Measurements from ENCODE around the gene TIMP1. TPM values are rescaled to one million over a fixed set of nuclear protein-coding genes. Genes with fewer than 3 reads are reported as not detected.
A peak's percentile ranks its signal among the peaks of the same experiment; 100 is the strongest.

The TIMP1 gene
- total RNA-seq, 1 experiment from 2014 or later: 48.6 TPM

DNA sequence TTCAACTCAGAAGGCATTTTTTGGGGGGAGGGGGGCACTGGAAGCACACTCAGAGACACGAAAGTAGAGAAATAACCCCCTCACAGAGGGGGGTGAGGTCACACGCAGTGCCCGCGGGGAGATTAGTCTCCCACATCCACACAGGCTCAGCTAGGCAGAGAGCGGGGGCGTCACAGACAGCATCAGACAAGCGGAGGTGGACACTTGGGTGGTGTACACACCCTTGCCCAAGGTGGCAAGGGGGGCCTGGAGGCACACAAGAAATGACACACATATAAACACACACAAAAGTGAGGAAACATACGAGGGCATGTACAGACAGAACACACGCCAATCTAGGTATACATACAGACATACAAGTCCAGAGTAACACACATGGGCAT lies 38.1 kb downstream of the TIMP1 start:
- ChIA-PET POLR2A (ENCODE audit: unreplicated experiment) (no interaction called here), CTCF (no interaction called here)
- Histone ChIP-seq H3K27ac (no peak overlapping the region), H3K9me3 (ENCODE audit: insufficient read depth, low read depth) (no peaks in the 10 kb centered on the region), H3F3A (ENCODE audit: insufficient read depth, low read depth) (no peaks in the 10 kb centered on the region), H3K4me2 (no peak overlapping the region), H3K27me3 (ENCODE audit: insufficient read depth, low read depth) (no peaks in the 10 kb centered on the region), H4K20me1 (ENCODE audit: insufficient read depth) (no peaks in the 10 kb centered on the region), H2AFZ (no peak overlapping the region), H3K79me2 (ENCODE audit: low read depth) (no peaks in the 10 kb centered on the region), H3K9me2 (ENCODE audit: insufficient read depth) (no peaks in the 10 kb centered on the region), H3K4me1 (replicated peaks; ENCODE audit: insufficient read depth) (no peaks in the 10 kb centered on the region), H3K4me3 (no peak overlapping the region), H3K36me3 (ENCODE audit: low read depth) (no peaks in the 10 kb centered on the region)
- no peak for DNase-seq
- TF ChIP-seq EZH2 (IDR thresholded peaks at IDR 0.05; ENCODE audit: low read depth): no peak
- TF ChIP-seq CTCF (conservative IDR thresholded peaks at IDR 0.05): no peak
- no TSS peak for BruUV-seq (replicated peaks)
- intact Hi-C loops (cut with micrococcal nuclease; ENCODE audit: unreplicated experiment): no loop called here

- H3K79me2 ChIP-seq (ENCODE audit: low read depth): no peaks in the 10 kb centered on the region
- no peak overlapping the region for H2AFZ ChIP-seq
- H3K9me2 ChIP-seq (ENCODE audit: insufficient read depth): no peaks in the 10 kb centered on the region
- no peaks in the 10 kb centered on the region for H4K20me1 ChIP-seq (ENCODE audit: insufficient read depth)
- H3K36me3 ChIP-seq (ENCODE audit: low read depth): no peaks in the 10 kb centered on the region
- H3K4me3 ChIP-seq: no peak overlapping the region
- no peaks in the 10 kb centered on the region for H3F3A ChIP-seq (ENCODE audit: insufficient read depth, low read depth)
- H3K4me1 ChIP-seq (replicated peaks; ENCODE audit: insufficient read depth): no peaks in the 10 kb centered on the region
- no peak for TF ChIP-seq CTCF (conservative IDR thresholded peaks at IDR 0.05)
- H3K27me3 ChIP-seq (ENCODE audit: insufficient read depth, low read depth): no peaks in the 10 kb centered on the region
- DNase-seq: no peak
- no peak overlapping the region for H3K4me2 ChIP-seq
- no peak overlapping the region for H3K27ac ChIP-seq
- ChIA-PET POLR2A (ENCODE audit: unreplicated experiment) (no interaction called here), CTCF (no interaction called here)
- intact Hi-C loops (cut with micrococcal nuclease; ENCODE audit: unreplicated experiment): no loop called here
- H3K9me3 ChIP-seq (ENCODE audit: insufficient read depth, low read depth): no peaks in the 10 kb centered on the region
- BruUV-seq (replicated peaks): no TSS peak
Observed at GRCh38 chrX:47621851-47622250, 39.6 kb downstream of the TIMP1 start.

- H3K27ac ChIP-seq: no peak overlapping the region
- intact Hi-C loops (cut with micrococcal nuclease; ENCODE audit: unreplicated experiment): no loop called here
- H3K36me3 ChIP-seq (ENCODE audit: low read depth): no peaks in the 10 kb centered on the region
- H3K4me3 ChIP-seq: peak overlapping the region; percentile 35; the same call in 1 of the 2 replicates
- ChIA-PET POLR2A (ENCODE audit: unreplicated experiment) (no interaction called here), CTCF (no interaction called here)
- BruUV-seq (replicated peaks): no TSS peak
- TF ChIP-seq CTCF (conservative IDR thresholded peaks at IDR 0.05) (no peak), EZH2 (IDR thresholded peaks at IDR 0.05; ENCODE audit: low read depth) (no peak)
- no peaks in the 10 kb centered on the region for H3K27me3 ChIP-seq (ENCODE audit: insufficient read depth, low read depth)
- H3K9me2 ChIP-seq (ENCODE audit: insufficient read depth): no peaks in the 10 kb centered on the region
- H4K20me1 ChIP-seq (ENCODE audit: insufficient read depth): no peaks in the 10 kb centered on the region
- DNase-seq: peak; percentile 35 to 46
- H3K9me3 ChIP-seq (ENCODE audit: insufficient read depth, low read depth): no peaks in the 10 kb centered on the region
- H3K4me2 ChIP-seq: peak overlapping the region; percentile 64
- H2AFZ ChIP-seq: no peak overlapping the region
- no peaks in the 10 kb centered on the region for H3F3A ChIP-seq (ENCODE audit: insufficient read depth, low read depth)
- no peaks in the 10 kb centered on the region for H3K4me1 ChIP-seq (replicated peaks; ENCODE audit: insufficient read depth)
- H3K79me2 ChIP-seq (ENCODE audit: low read depth): no peaks in the 10 kb centered on the region
Observed at GRCh38 chrX:47623540-47624027, 41.3 kb downstream of the TIMP1 start.

All from PC-9 (cell line).